ENCODE results near the gene KANK2.

GRCh38 chr19:11123114-11123513, 74.2 kb downstream of the KANK2 start:
- TF ChIP-seq ZNF772 (CRISPR knock-in tag; IDR thresholded peaks at IDR 0.05) = no peak
- no peak for TF ChIP-seq ZFP37 (CRISPR knock-in tag; IDR thresholded peaks at IDR 0.05; ENCODE audit: borderline replicate concordance)
- TF ChIP-seq POGZ (CRISPR knock-in tag; IDR thresholded peaks at IDR 0.05) = no peak

All from HepG2 (cell line).